Vagina (tissue), 2 donors: ENCODE results near the gene MGST1.

Source experiments
- POLR2A ChIP-seq, 2 donors: fragments of 450-650 bp; IDR thresholded peaks; one replicate each; pipeline ENCODE4 v1.6.1; 2017; ENCODE audit warnings: antibody characterized with exemption in 2 of 2, mild to moderate bottlenecking in 2 of 2, moderate library complexity in 2 of 2
- TF ChIP-seq, protein P1 (sequence below), 3 experiments: fragments of 450-650 bp in 2 of 3; fragments of 200-600 bp in 1 of 3; sonication (generic) in 1 of 3; IDR thresholded peaks; one replicate each; pipeline ENCODE4 v1.5.1; 2017 to 2019; ENCODE audit warnings: antibody characterized with exemption in 3 of 3, mild to moderate bottlenecking in 2 of 3, moderate library complexity in 2 of 3

DNA sequence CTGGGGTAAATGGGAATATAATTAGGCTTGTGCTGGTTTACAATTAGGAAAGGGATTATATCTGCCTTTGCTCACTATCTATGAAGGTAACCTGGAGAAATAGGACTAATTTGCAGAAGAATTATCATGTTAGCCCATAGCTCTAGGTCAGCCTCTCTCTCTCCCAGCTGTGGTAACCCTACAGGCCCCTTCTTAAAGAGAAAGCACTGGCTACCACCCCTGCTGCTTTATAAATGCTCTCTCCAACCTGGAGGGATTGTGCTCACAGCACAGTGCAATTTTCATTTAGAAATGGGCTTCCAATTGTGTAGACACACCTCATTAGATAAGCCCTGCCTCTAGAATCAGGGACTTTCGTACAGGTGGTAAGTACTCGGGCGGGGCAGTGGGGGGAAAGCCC lies 22.7 kb upstream of the MGST1 start:
- TF ChIP-seq, protein P1, sequence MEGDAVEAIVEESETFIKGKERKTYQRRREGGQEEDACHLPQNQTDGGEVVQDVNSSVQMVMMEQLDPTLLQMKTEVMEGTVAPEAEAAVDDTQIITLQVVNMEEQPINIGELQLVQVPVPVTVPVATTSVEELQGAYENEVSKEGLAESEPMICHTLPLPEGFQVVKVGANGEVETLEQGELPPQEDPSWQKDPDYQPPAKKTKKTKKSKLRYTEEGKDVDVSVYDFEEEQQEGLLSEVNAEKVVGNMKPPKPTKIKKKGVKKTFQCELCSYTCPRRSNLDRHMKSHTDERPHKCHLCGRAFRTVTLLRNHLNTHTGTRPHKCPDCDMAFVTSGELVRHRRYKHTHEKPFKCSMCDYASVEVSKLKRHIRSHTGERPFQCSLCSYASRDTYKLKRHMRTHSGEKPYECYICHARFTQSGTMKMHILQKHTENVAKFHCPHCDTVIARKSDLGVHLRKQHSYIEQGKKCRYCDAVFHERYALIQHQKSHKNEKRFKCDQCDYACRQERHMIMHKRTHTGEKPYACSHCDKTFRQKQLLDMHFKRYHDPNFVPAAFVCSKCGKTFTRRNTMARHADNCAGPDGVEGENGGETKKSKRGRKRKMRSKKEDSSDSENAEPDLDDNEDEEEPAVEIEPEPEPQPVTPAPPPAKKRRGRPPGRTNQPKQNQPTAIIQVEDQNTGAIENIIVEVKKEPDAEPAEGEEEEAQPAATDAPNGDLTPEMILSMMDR (IDR thresholded peaks at IDR 0.05): no peak
- TF ChIP-seq POLR2A (IDR thresholded peaks at IDR 0.05): no peak
